Activated CD4-positive, alpha-beta T cell treated with anti-CD3 and anti-CD28 coated beads, Interleukin-2, amount 50 U/mL, for 4 hours (primary cell): ENCODE measurements around the gene BCAR1.
"Not testable (repeated sequence)": the region's sequence is repeated elsewhere in the genome, so short reads cannot be mapped to it uniquely, and the experiment has no call there.

Experiments
- DNase-seq, 2 experiments: peaks; one replicate each; pipeline ENCODE4 v3.0.0-alpha.2; 2020

The BCAR1 gene

DNA sequence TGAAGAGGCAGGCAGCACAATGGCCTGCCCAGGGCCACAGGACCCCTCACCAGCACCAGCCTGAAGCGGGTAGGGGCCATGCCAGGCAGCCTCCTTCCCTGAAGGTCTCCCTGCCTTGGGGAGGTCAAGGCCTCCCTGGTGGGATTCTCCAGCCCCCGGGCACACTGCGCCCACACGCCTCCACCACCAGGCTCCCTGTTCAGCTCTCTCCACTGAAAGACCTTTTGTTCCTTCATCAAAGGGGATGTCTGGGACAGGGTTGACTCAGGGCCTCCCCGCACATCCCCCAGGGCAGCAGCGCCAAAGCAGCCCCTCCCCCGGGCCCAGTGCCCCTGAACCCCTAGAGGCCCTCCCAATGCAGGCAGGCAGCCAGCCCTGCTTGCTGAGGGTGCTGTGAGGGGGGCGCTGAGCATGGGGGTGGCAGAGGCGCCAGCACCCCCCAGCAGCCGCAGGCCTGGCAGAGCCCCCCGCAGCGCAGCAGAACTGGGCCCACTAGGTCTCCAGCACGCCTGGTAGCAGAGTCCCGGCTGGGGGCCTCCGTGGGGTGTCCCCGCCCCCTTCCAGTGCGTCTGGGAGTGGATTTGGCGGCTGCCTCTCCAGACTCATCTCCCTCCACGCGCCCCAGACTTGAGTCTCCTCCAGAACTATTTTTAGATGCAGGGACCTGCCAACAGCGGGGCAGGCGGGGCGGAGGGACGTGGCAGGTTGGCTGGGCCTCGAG is 13.1 kb downstream of the BCAR1 start:
- DNase-seq: no peak

- no peak for DNase-seq
These were observed 13.9 kb downstream of the BCAR1 start for GRCh38 chr16:75237398-75238131.

DNA sequence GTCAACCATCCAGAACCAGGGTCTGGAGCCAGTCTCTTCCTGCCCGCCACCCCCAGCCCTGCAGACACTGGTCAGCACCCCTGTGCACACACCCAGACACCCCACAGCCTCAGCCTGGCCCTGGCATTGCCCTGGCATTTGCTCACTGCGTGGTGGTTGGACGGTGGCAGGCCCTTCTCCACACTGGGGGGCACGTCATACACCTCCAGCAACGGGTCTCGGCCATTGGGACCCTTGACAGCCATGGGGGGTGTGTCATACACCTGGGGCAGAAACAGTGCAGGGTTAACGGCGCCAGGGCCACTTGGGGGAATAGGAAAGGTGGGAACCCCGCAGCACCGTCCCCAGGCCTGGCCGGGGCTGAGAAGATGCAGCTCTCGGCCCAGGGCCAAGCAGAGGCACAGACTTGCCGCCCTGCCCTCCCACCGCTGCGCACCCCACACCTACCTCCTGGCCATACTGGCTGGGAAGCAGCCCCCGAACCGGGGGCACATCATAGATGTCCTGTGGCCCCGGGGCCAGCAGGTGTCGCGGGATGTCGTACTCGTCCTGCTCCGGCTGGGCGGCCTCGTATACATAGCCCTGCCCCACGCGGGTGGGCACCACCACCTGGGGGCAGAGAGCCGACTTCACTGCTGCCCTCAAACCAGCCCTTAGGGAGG is 14.6 kb downstream of the BCAR1 start:
- DNase-seq: no peak

GRCh38 chr16:75236232-75236631 is 15.2 kb downstream of the BCAR1 start:
- DNase-seq: no peak

GRCh38 chr16:75235721-75236193 is 15.7 kb downstream of the BCAR1 start:
- no peak for DNase-seq

DNA sequence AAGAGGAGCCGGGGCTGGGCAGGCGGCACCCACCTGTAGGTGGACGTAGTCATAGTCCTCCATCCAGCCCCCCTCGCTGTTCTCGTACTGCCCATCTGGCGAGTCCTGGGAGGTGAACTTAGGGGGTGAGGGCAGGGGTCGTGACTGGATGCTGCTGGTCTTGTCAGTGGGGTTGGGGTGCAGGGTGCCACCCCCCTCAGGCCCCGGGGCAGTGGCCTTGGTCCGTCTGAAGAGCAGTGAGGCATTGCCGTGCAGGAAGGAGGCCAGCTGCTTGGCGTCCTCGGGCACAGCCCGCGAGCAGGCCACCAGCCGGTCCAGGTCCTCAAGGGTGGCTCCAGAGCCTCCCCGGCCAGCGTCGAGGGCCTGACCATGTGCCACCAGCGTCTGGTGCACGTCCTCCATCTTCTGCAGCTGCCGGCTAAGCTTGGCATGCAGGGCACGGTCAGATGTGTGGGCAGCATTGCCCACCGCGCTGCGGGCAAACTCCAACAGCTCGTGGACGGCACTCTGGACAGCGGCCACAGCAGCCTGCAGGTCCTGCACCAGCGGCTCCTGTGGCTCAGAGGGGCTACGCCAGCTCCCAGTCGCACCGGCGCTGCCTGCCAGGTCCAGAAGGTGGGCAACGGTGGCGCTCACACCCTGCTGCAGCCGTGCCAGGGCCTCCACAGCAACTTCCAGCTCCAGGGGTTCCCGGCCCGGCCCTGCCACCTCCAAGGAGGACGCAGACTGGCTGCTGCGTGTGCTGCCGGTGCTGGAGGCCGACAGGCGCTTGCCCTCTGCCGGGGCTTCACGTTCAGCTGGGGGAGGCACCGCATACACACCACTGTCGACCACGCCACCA is 16.3 kb downstream of the BCAR1 start:
- no peak for DNase-seq

- no peak for DNase-seq
These were observed 17.8 kb downstream of the BCAR1 start for GRCh38 chr16:75233611-75233938.

DNA sequence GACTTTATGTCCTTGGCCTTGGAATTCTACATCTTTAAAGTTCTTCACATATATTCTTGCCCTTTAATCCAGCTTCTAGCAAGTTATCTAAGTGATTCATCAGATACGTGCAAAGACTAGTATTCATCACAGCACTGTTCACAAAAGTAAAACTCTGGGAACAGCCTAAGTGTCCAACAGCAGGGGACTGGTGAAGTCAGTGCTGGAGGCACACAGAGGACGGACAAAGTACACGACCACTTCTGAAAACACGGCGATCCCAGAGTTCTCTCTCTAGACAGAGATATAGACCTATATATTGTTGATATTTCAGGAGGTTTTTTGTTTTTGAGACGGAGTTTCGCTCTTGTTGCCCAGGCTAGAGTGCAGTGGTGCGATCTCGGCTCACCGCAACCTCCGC is 19.9 kb downstream of the BCAR1 start:
- DNase-seq: no peak

- DNase-seq: no peak
These were observed 20.8 kb downstream of the BCAR1 start for GRCh38 chr16:75230471-75231110.

- no peak for DNase-seq
These were observed 22.0 kb downstream of the BCAR1 start for GRCh38 chr16:75229172-75230031.

- no peak for DNase-seq
These were observed 23.1 kb downstream of the BCAR1 start for GRCh38 chr16:75228143-75228976.

DNA sequence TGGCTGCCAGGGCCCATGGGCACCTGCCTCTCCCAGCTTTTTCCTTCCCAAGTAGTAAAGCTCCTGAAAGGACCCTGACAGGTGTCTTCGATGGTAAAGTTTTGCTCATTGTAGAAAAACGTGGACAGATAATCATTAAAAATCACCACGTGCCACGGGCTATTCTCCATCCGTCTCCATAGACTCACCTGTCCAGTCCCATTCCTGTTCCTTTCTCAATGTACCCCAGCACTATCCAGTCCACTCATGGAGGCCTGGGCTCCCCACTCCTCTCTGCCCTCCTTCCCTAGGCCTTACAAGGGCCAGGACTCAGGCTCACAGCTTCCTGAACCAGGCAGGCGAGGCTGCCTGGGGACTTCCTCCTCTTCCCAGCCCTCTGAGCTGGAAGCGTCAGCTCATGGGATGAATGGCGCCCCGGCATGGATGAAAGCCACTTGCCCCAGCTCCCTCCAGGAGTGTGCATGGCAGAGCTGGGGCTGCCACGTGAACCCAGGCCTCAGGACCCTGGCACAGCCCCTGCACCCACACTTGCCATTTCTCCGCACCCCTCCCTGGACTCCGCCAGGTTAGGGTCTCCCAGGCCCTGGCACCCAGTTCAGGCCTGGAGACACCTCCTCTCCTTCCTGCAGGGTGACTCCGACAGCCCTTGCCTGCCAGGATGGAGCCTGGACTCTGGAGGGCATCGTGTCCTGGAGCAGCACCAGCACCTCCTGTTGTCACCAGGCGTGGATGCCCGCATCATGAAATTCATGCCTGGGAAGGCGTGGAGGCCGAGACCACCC is 23.9 kb downstream of the BCAR1 start:
- no peak for DNase-seq

DNA sequence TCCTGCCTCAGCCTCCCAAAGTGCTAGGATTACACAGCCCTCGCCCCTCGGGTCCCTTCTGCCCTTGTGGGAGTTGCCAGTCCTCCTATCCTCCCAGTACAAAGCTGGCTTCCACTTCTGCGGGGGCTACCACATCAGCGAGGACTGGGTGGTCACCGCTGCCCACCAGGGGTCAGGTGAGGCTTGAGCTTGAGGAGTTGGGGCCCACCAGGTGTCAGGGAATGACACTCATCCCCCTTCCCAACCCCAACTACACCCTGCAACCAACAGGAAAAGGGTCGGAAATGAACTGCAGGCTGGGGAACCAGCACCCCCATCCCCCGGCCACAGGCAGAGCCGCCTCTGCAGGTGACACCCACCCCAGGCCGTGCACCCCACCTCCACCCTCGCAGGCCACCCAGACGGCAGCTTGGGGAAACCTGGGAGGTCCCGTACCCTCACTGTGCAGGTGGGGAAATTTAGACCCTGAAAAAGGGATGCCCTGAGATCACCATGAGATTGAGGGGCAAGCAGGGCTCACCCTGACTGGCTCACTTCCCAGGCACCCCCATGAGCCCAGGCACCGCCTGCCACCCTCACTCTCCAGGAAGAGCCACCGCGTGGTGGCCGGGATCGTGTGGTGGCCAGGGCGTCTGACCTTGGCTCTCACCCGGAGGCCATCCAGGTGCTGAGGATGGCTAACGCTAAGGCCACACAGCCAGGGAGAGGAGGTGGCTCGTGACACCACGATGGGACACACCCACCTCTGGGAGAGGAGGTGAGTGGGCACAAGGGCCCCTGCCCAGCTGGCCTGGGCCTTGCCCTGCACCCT is 24.7 kb downstream of the BCAR1 start:
- DNase-seq: no peak

GRCh38 chr16:75225678-75226515 is 25.5 kb downstream of the BCAR1 start:
- DNase-seq: no peak

DNA sequence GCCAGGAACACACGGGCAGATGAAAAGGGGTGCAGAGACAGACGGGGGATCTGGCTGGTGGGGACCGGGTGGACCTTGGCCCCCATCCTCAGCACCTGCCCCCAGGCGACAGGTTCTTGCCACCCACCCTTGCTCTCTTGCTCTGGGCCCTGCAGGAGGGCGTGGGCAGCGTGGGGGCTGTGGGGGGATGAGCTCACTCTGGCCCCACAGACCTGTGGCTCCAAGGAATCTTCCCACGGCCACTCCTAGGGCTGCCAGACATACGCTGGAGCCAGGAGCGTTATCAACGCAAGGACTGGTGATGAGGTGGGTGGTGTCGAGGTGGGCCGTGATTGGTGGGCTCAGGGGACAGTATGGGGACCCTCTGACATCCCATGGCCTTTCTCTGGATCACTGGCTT is 26.3 kb downstream of the BCAR1 start:
- DNase-seq: no peak

GRCh38 chr16:75224306-75225082 is 26.9 kb downstream of the BCAR1 start:
- DNase-seq: no peak

DNA sequence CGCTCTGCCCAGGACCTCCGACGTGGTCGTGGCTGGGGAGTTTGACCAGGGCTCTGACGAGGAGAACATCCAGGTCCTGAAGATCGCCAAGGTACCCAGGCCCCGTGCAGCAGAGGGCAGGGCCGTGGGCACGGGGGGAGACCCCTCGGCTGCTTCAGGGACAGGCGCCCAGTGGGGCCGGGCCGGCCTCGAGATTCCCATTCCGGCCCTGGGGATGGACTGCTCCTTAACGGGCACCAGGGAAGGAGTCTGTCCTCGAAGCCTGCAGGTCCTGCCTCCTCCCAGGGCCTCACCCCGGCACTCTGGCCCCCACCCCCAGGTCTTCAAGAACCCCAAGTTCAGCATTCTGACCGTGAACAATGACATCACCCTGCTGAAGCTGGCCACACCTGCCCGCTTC is 28.3 kb downstream of the BCAR1 start:
- not testable (repeated sequence) for DNase-seq
